Fibroblast of upper back skin (primary cell): ENCODE results near the gene RHEX.

Experiments
- DNase-seq: peaks from one replicate; pipeline ENCODE4 v3.0.0-alpha.2; 2013

Gene RHEX

GRCh38 chr1:206098242-206098919 lies 45.4 kb downstream of the RHEX start:
- DNase-seq, result no peak

GRCh38 chr1:206100226-206100815 lies 47.3 kb downstream of the RHEX start:
- DNase-seq, result no peak

GRCh38 chr1:206101351-206102045 lies 48.5 kb downstream of the RHEX start:
- DNase-seq, result no peak

- DNase-seq, result no peak
Observed at GRCh38 chr1:206102292-206102936, 49.4 kb downstream of the RHEX start.

GRCh38 chr1:206103979-206104378 lies 51.0 kb downstream of the RHEX start:
- DNase-seq, result no peak

- no peak for DNase-seq
Observed at GRCh38 chr1:206105464-206105995, 52.6 kb downstream of the RHEX start.

- peak; percentile 84 for DNase-seq
Observed at GRCh38 chr1:206106328-206107167, 53.6 kb downstream of the RHEX start.

- DNase-seq, result no peak
Observed at GRCh38 chr1:206107168-206107544, 54.2 kb downstream of the RHEX start.

GRCh38 chr1:206108635-206109034 lies 55.7 kb downstream of the RHEX start:
- DNase-seq, result no peak

- DNase-seq, result no peak
Observed at GRCh38 chr1:206109718-206110117, 56.7 kb downstream of the RHEX start.

GRCh38 chr1:206110161-206110560 lies 57.2 kb downstream of the RHEX start:
- DNase-seq, result no peak

GRCh38 chr1:206110820-206111219 lies 57.8 kb downstream of the RHEX start:
- no peak for DNase-seq

- no peak for DNase-seq
Observed at GRCh38 chr1:206111271-206111927, 58.4 kb downstream of the RHEX start.

GRCh38 chr1:206112600-206113301 lies 59.8 kb downstream of the RHEX start:
- DNase-seq, result no peak

- no peak for DNase-seq
Observed at GRCh38 chr1:206114692-206115640, 62.0 kb downstream of the RHEX start.

GRCh38 chr1:206115791-206116190 lies 62.8 kb downstream of the RHEX start:
- no peak for DNase-seq

- no peak for DNase-seq
Observed at GRCh38 chr1:206116191-206116872, 63.4 kb downstream of the RHEX start.

- no peak for DNase-seq
Observed at GRCh38 chr1:206116873-206117150, 63.8 kb downstream of the RHEX start.

GRCh38 chr1:206117151-206117948 lies 64.4 kb downstream of the RHEX start, which contains the start of gene AVPR1B:
TSS of gene AVPR1B (minus strand) at chr1:206117388. CDS start at chr1:206116890, 498 bp downstream.
- DNase-seq, result peak; percentile 10
